GM21717 (cell line): ENCODE data around the gene RFX1.
"Not testable (repeated sequence)": the region's sequence is repeated elsewhere in the genome, so short reads cannot be mapped to it uniquely, and the experiment has no call there.

Experiments used
- ATAC-seq: cut with Tn5 transposase; IDR thresholded peaks from one replicate; pipeline ENCODE4 v1.9.1; 2021; ENCODE audit warnings: mild to moderate bottlenecking, moderate library complexity; ENCODE audit not compliant: unreplicated experiment

RFX1 gene

GRCh38 chr19:14027856-14028450 is 21.8 kb upstream of the RFX1 start, which contains the start of gene RLN3:
TSS of gene RLN3 (plus strand) at chr19:14028148. CDS start at chr19:14028205, 57 bp downstream.
- no peak for ATAC-seq

DNA sequence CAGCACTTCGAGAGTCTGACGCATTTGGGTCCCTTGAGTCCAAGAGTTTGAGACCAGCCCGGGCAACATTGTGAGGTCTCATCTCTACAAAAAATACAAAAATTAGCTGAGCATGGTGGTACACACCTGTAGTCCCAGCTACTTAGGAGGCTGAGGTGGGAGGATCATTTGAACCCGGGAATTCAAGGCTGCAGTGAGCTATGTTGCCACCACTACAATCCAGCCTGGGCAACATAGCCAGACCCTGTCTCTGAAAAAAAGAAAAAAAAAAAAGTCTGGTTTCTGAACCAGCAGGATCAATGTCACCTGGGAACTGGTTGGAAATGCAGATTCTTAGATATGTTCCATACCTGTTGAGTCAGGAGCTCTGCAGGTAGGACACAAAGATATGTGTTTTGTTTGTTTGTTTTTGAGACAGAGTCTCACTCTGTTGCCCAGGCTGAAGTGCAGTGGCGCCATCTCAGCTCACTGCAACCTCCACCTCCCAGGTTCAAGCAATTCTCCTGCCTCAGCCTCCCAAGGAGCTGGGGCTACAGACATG is 20.6 kb upstream of the RFX1 start:
- ATAC-seq, result not testable (repeated sequence)

- no peak for ATAC-seq
Observed at GRCh38 chr19:14023404-14024235, 17.5 kb upstream of the RFX1 start.

DNA sequence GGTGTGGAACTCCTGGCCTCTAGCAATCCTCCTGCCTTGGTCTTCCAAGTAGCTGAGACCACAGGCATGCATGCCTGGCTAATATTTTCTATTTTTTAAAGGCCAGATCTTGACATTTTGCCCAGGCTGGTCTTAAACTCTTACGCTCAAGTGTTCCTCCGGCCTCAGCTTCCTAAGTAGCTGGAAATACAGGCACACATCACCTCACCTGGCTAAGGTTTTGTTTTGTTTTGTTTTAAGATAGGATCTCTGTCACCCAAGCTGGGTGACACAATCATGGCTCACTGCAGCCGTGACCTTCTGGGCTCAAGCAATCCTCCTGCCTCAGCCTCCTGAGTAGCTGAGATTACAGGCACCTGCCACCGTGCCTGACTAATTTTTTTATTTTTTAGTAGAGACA is 16.3 kb upstream of the RFX1 start:
- ATAC-seq, result no peak

DNA sequence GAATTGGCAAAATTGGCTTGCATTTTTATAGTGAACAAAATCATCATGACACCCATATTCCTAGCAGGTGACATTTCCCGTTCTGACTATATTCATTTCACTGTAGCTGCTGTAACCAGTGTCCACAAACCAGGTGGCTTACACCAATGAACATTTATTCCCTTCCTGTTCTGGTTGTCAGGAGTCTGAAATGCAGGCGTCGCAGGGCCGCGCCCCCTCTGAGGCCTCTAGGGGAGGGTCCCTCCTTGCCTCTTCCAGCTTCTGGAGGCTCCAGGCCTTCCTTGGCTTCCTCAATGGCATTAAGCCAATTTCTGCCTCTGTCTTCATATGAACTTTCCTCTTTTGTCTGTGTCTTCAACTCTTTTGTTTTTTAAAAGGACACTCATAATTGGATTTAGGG is 15.4 kb upstream of the RFX1 start:
- ATAC-seq, result no peak

DNA sequence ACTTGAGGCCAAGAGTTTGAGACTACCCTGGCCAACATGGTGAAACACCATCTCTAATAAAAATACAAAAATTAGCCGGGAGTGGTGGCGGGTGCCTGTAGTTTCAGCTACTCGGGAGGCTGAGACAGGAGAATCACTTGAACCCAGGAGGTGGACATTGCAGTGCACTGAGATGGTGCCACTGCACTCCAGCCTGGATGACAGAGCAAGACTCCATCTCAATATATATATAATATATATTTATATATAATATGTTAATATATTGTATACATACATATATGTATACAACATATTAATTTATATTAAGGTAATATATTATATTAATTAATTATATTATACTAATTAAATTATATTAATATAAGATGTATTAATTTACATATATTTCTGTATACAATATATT is 13.6 kb upstream of the RFX1 start:
- ATAC-seq, result not testable (repeated sequence)

DNA sequence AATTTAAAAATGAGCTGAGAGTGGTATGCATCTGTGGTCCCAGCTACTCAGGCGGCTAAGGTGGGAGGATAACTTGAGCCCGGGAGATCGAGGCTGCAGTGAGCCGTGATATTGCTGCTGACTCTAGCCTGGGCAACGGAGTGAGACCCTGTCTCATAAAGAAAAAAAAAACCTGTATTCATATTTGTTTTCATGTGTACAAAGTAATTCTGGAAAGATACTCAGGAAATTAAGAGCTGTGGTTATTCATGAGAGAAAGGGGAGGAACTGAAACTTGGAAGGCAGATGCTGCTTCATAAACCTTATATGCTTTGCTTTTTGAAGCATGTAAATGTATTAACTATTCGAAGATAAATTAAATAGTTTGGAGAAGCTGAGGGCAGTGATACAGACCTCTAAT is 13.0 kb upstream of the RFX1 start:
- no peak for ATAC-seq

- peak; percentile 68 for ATAC-seq
Observed at GRCh38 chr19:14015524-14016035, 9.5 kb upstream of the RFX1 start.

DNA sequence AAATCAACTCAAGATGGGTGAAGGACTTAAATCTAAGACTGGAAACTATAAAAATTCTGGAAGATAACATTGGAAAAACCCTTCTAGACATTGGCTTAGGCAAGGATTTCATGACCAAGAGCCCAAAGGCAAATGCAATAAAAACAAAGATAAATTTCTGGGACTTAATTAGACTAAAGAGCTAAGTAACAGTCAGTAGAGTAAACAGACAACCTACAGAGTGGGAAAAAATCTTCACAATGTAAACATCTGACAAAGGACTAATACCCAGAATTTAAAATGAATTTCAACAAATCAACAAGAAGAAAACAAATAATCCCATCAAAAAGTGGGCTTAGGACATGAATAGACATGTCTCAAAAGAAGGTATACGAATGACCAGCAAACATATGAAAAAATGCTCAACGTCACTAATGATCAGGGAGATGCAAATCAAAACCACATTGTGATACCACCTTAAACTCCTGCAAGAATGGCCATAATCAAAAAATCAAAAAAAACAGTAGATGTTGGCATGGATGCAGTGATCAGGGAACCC is 6.3 kb upstream of the RFX1 start:
- no peak for ATAC-seq

DNA sequence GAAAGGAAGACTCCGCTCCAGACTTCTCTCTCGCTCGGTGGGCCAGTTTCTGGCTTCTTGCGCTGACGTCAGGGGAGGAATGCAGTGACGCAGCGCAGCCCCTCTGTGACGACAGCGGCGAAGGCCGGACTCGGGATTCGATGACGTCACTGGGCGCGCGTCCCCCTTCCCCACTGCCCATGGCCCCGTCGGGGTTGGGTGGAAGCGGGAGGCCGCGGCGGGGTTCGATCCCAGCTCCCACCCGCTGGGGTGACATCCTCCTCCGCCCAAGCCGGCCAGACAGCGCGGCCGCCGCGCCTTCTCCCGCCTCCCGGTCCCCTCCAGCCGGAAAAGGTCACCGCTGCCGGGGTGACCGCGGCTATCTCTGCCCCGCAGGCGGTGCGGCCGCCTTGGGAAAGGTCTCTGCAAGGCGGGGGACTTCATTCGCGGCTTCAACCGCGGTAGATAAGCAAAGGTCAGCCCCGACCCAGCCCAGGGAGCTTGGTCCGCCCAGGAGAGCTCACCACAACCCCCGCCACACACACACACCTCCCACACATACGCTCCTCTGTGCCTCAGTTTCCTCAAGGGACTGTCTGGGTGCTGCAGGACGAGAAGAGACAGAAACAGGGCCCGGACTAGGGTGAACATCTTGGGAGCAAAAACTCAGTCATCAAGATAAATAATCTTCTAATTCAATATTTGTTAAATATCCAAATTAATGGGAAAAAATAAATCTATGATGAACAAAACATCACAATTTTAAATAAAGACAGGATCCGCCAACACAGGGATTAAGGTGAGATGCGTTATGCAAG is 844 bp upstream of the RFX1 start:
- ATAC-seq, result peak; percentile 30

GRCh38 chr19:14005349-14006084 is 603 bp downstream of the RFX1 start:
- peak; percentile 31 for ATAC-seq

GRCh38 chr19:14004619-14005348 is 1.3 kb downstream of the RFX1 start:
- ATAC-seq, result no peak

GRCh38 chr19:14003251-14004055 is 2.7 kb downstream of the RFX1 start:
- ATAC-seq, result no peak

DNA sequence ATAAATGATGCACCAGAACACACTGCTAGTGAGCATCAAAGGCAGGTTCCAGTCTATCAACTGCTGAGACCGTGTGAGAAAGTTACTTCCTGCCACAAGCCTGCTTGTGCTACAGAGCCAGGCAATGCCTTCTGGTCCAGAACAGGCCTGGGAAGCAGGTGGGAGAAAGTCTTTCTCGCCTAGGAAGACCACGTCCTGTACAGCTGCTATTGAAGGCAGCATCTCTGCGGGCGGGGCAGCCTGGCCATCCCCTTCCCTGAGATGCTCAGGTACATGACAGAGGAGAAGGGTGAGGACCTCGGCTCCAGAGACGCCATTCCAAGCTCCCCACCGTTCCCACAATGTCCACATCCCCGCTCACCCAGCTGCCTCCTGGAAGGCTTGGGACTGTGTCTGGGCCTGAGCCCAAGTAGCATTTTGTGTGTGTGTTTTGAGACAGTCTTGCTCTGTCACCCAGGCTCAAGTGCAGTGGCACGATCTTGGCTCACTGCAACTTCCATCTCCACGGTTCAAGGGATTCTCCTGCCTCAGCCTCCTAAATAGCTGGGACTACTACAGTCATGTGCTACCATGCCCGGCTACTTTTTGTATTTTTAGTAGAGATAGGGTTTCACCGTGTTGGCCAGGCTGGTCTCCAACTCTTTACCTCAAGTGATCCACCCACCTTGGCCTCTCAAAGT is 3.4 kb downstream of the RFX1 start:
- ATAC-seq, result no peak

- ATAC-seq, result no peak
Observed at GRCh38 chr19:14000691-14001375, 5.3 kb downstream of the RFX1 start.

GRCh38 chr19:13999085-13999484 is 7.0 kb downstream of the RFX1 start:
- ATAC-seq, result no peak

- ATAC-seq, result no peak
Observed at GRCh38 chr19:13998426-13998825, 7.7 kb downstream of the RFX1 start.

GRCh38 chr19:13997631-13997962 is 8.5 kb downstream of the RFX1 start:
- ATAC-seq, result no peak
